Hepatocyte (in vitro differentiated cells): ENCODE measurements around the gene TMEM169.

Experiments used
- EZH2 ChIP-seq: fragments of 200-600 bp; sonication (generic); IDR thresholded peaks from 2 replicates; pipeline ENCODE4 v1.6.1; 2016; ENCODE audit warnings: antibody characterized with exemption, mild to moderate bottlenecking, borderline replicate concordance
- EZH2phosphoT487 ChIP-seq: fragments of 200-600 bp; sonication (generic); IDR thresholded peaks from one replicate; pipeline ENCODE4 v1.6.1; 2018; ENCODE audit warnings: antibody characterized with exemption, mild to moderate bottlenecking, low read depth, moderate library complexity; ENCODE audit not compliant: unreplicated experiment, severe bottlenecking
- TF ChIP-seq, protein P1 (sequence below): fragments of 200-600 bp; sonication (generic); IDR thresholded peaks from 2 replicates; pipeline ENCODE4 v1.5.1; 2016; ENCODE audit warnings: antibody characterized with exemption, mild to moderate bottlenecking; ENCODE audit not compliant: poor library complexity

DNA sequence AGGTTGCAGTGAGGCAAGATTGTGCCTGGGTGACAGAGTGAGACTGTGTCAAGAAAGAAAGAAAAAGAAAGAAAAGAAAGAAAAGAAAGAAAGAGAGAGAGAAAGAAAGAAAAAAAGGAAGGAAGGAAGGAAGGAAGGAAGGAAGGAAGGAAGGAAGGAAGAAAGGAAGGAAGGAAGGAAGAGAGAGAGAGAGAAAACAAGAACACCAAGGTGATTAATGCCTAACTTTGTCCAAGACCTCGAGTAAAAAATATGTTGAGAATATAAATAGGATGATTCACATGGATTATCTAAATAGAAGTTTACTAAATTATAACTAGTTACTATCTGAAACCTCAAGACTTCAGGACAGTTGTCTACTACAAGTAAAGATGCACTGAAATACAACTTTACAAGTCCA is 7.3 kb upstream of the TMEM169 start:
- TF ChIP-seq, protein P1, sequence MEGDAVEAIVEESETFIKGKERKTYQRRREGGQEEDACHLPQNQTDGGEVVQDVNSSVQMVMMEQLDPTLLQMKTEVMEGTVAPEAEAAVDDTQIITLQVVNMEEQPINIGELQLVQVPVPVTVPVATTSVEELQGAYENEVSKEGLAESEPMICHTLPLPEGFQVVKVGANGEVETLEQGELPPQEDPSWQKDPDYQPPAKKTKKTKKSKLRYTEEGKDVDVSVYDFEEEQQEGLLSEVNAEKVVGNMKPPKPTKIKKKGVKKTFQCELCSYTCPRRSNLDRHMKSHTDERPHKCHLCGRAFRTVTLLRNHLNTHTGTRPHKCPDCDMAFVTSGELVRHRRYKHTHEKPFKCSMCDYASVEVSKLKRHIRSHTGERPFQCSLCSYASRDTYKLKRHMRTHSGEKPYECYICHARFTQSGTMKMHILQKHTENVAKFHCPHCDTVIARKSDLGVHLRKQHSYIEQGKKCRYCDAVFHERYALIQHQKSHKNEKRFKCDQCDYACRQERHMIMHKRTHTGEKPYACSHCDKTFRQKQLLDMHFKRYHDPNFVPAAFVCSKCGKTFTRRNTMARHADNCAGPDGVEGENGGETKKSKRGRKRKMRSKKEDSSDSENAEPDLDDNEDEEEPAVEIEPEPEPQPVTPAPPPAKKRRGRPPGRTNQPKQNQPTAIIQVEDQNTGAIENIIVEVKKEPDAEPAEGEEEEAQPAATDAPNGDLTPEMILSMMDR = no peak
- TF ChIP-seq EZH2 (no peak), EZH2phosphoT487 (no peak)
